OCI-LY3 (cell line): ENCODE results near the gene OR10G2.
"Not testable (repeated sequence)": the region's sequence is repeated elsewhere in the genome, so short reads cannot be mapped to it uniquely, and the experiment has no call there.

Experiments used
- EZH2phosphoT487 ChIP-seq: fragments of 200-600 bp; shearing (Covaris generic); IDR thresholded peaks from 2 replicates; pipeline ENCODE4 v1.6.1; 2018; ENCODE audit warnings: antibody characterized with exemption, mixed run types, low read depth
- TF ChIP-seq, protein P1 (sequence below): fragments of 200-600, 300-600 bp; sonication (generic); IDR thresholded peaks from 2 replicates; pipeline ENCODE4 v1.5.1; 2014; ENCODE audit warnings: antibody characterized with exemption, low read length, low read depth

- TF ChIP-seq, protein P1, sequence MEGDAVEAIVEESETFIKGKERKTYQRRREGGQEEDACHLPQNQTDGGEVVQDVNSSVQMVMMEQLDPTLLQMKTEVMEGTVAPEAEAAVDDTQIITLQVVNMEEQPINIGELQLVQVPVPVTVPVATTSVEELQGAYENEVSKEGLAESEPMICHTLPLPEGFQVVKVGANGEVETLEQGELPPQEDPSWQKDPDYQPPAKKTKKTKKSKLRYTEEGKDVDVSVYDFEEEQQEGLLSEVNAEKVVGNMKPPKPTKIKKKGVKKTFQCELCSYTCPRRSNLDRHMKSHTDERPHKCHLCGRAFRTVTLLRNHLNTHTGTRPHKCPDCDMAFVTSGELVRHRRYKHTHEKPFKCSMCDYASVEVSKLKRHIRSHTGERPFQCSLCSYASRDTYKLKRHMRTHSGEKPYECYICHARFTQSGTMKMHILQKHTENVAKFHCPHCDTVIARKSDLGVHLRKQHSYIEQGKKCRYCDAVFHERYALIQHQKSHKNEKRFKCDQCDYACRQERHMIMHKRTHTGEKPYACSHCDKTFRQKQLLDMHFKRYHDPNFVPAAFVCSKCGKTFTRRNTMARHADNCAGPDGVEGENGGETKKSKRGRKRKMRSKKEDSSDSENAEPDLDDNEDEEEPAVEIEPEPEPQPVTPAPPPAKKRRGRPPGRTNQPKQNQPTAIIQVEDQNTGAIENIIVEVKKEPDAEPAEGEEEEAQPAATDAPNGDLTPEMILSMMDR, result not testable (repeated sequence)
- TF ChIP-seq EZH2phosphoT487, result not testable (repeated sequence)
Observed at GRCh38 chr14:21602181-21602580, 32.6 kb downstream of the OR10G2 start.
